IPS-18a (cell line): Measurements from ENCODE around the gene ERICH6B.

Experiments used
- H3K27ac ChIP-seq: one replicate; pipeline ENCODE4 v1.5.1; 2013; ENCODE audit warnings: low read length
- H3K27me3 ChIP-seq: one replicate; pipeline ENCODE4 v1.6.1; 2013; ENCODE audit warnings: mild to moderate bottlenecking, low read length; ENCODE audit not compliant: control insufficient read depth, insufficient read depth
- H3K36me3 ChIP-seq: one replicate; pipeline ENCODE4 v1.6.1; 2013; ENCODE audit warnings: low read depth, low read length; ENCODE audit not compliant: control insufficient read depth
- H3K4me1 ChIP-seq: one replicate; pipeline ENCODE4 v1.6.1; 2013; ENCODE audit warnings: low read depth, low read length; ENCODE audit not compliant: control insufficient read depth
- H3K4me3 ChIP-seq: one replicate; pipeline ENCODE4 v1.5.1; 2013; ENCODE audit warnings: low read length
- H3K9ac ChIP-seq: one replicate; pipeline ENCODE4 v1.6.1; 2013; ENCODE audit warnings: mild to moderate bottlenecking, low read length, moderate library complexity
- H3K9me3 ChIP-seq: one replicate; pipeline ENCODE4 v1.6.1; 2013; ENCODE audit warnings: low read depth, low read length; ENCODE audit not compliant: control insufficient read depth

Gene ERICH6B

DNA sequence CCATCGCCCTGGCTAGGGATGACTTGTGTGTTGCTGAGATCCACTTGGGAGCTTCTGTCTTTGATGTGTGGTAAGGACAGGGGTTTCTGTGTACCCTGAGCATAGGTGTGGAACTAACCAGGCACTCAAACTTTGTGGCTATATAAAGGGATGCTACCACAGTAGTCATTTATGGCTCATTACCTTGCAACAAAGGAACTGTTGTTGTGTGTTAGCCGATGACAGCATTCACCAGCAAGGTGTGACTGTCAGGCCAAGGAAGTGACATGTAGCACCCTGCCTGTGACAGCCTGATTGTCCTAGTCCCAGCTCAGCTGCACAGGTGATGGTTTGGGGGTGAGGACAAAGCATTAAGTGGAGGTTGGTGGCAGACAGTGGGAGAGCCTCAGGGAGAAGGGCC is 77.2 kb downstream of the ERICH6B start:
- Histone ChIP-seq H3K36me3 (peaks cover 24% of the 10 kb centered on the region), H3K27me3 (no peaks in the 10 kb centered on the region), H3K9ac (no peak overlapping the region), H3K9me3 (no peaks in the 10 kb centered on the region), H3K4me1 (no peaks in the 10 kb centered on the region), H3K27ac (no peak overlapping the region), H3K4me3 (no peak overlapping the region)

DNA sequence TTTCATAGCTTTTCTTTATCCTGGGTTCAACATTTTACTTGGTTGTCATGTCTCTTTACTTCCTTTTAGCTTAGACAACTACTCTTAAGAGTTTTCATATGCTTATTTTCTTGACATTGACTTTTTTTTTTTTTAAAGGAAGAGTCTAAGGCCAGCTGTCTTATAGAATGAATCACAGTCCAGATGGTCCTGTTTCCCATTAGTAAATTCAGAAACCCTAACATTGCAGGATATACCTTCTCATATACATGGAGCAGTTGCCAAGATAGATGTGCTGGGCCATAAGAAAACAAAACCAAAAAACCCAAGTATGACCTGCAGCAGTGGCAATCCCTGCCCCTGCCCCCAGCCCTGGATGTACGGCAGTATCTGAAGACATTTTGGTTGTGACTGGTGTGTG is 78.0 kb downstream of the ERICH6B start:
- H3K9me3 ChIP-seq, result no peaks in the 10 kb centered on the region
- no peak overlapping the region for H3K9ac ChIP-seq
- no peaks in the 10 kb centered on the region for H3K27me3 ChIP-seq
- H3K36me3 ChIP-seq, result peaks cover 30% of the 10 kb centered on the region
- no peak overlapping the region for H3K27ac ChIP-seq
- no peak overlapping the region for H3K4me3 ChIP-seq
- H3K4me1 ChIP-seq, result no peaks in the 10 kb centered on the region

DNA sequence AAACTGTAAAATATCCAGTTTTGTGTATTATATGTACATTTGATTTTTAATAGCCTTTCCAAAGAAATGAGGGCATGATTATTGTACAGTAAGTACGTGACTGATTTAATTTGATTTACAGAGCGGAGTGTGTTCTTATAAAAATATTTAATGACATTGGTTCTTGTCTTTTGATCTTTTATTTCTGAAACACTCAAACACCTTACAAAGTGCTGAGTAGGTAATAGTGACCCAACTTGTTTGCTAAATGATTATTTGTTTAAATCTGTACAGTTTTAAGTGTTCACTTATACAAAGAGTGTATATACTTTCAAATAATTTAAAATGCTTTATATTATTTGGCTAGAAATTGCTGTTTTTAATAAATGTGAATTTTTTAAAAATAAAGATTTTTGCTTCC is 79.3 kb downstream of the ERICH6B start:
- Histone ChIP-seq H3K27ac (no peak overlapping the region), H3K9ac (no peak overlapping the region), H3K9me3 (no peaks in the 10 kb centered on the region), H3K4me3 (no peak overlapping the region), H3K4me1 (no peaks in the 10 kb centered on the region), H3K27me3 (no peaks in the 10 kb centered on the region), H3K36me3 (peaks cover 36% of the 10 kb centered on the region)

DNA sequence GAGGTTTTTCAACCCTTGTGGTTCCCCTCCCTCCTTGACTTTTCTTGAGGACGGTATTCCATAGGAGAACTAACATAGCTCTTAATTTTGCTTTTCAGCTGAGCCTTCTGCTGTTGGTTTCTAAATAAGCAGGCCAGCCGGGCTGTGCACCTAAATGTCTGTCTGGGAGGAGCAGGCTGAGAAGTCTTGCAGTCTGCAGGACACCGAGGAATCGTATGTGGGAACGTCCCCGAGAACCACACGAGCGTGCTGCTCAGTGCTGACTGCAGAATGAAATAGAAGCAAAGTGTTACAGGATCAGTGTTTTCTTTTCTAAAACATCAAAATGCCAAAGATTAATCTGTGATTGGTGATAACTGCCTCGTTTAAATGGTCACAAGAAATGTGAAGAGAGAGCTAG is 80.9 kb downstream of the ERICH6B start:
- Histone ChIP-seq H3K9ac (no peak overlapping the region), H3K9me3 (no peaks in the 10 kb centered on the region), H3K36me3 (peaks cover 46% of the 10 kb centered on the region), H3K4me3 (no peak overlapping the region), H3K4me1 (no peaks in the 10 kb centered on the region), H3K27ac (no peak overlapping the region), H3K27me3 (no peaks in the 10 kb centered on the region)

DNA sequence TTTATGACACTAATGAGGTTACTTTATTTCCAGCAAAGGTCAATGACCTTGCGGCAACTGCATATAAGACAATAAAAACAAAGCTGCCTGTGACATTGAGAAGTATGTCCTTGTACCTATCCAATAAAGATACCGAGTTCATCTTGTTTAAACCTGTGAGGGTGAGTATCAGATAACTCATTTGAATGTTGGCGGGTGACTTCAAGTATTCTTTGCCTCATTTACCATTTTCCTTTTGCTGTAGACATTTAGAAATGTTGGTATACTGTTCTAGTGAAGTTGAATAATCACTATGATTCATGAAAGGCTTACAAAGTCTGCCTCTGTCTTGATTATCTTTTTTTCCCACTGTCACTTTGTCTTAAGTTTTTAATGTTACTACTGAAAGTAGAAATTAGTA is 85.8 kb downstream of the ERICH6B start:
- H3K36me3 ChIP-seq, result peaks cover 53% of the 10 kb centered on the region

DNA sequence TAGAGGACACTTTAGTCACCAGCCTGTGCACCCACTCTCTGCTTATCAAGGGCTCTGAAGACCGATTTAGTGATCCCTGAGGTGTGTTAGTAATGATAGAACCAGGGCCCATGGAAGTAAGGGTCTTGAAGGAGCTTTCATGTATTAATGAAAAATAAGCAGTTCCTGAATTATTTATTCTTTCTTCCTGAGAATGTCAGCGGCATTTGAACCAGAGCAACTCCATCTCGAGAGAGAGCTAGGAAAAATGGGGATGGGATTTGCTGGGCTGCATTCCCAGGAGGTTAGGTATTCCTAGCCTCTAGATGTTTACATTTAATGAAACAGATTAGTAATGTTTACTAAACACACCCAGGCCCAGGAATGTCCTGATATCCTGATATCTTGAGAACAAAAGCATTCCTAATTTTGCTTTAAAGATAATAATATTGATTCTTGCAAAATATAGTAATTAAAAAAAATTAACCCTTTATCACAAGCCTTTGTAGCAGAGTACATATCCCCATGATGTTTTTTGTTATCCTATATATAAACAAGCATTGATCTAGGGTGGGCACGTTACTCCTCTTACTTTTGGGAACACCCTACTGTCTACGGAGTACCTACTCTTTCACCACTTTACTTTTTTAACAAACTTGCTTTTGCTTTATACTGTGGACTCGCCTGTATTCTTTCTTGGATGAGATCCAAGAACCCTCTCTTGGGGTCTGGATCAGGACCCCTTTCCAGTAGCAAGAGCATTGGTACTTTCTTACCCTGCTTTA is 87.7 kb downstream of the ERICH6B start:
- no peak overlapping the region for H3K27ac ChIP-seq

More for the DNA sequence above, 85.8 kb downstream of the ERICH6B start:
- H3K4me3 ChIP-seq, result no peak overlapping the region
- no peaks in the 10 kb centered on the region for H3K9me3 ChIP-seq
- H3K4me1 ChIP-seq, result no peaks in the 10 kb centered on the region
- H3K27ac ChIP-seq, result no peak overlapping the region
- H3K27me3 ChIP-seq, result no peaks in the 10 kb centered on the region
- no peak overlapping the region for H3K9ac ChIP-seq

DNA sequence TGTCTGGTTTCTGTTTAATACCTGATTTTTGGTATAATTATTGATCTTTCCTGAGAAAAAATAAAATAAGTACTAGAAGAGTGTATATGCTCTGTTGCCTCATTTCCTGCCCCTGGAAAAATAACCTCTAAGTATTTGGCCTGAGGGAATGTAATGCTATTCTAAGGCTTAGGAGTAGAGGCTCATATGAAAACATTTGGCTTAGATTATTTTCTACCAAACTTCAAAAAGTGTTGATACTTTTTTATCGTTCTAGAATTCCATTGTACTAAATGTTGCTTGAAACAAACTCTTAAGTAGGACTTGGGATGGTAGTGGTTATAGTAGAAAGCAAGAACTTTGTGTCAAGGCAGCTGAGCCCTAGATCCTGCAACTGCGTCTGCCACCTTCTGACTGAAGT is 93.0 kb downstream of the ERICH6B start:
- Histone ChIP-seq H3K4me3 (no peak overlapping the region), H3K27ac (no peak overlapping the region), H3K36me3 (peaks cover 49% of the 10 kb centered on the region)

More for the DNA sequence above, 87.7 kb downstream of the ERICH6B start:
- no peaks in the 10 kb centered on the region for H3K9me3 ChIP-seq
- no peaks in the 10 kb centered on the region for H3K4me1 ChIP-seq
- H3K4me3 ChIP-seq, result no peak overlapping the region
- H3K9ac ChIP-seq, result no peak overlapping the region
- H3K36me3 ChIP-seq, result peaks cover 40% of the 10 kb centered on the region
- no peaks in the 10 kb centered on the region for H3K27me3 ChIP-seq

DNA sequence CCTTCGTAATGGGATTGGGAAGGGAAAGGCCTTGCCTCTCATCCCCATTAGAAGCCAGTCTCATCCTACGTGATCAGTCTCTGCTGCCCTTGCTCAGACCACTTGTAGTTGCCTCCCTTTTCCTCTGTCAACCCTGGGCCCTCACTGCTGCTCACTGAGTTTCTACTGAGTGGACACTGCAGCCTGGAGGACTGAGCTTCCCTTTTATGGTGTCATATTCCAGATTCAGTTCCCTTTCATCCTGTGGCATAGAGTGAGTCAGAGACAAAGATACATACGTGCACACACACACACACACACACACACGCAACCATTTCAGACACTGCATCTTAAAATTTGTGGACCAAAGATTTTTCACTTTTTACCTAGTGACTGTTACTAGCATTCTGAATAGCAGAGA is 94.2 kb downstream of the ERICH6B start:
- no peak overlapping the region for H3K27ac ChIP-seq
- no peaks in the 10 kb centered on the region for H3K27me3 ChIP-seq
- H3K9me3 ChIP-seq, result no peaks in the 10 kb centered on the region
- peaks cover 49% of the 10 kb centered on the region for H3K36me3 ChIP-seq
- no peak overlapping the region for H3K4me3 ChIP-seq
- H3K9ac ChIP-seq, result no peak overlapping the region
- no peaks in the 10 kb centered on the region for H3K4me1 ChIP-seq

More for the DNA sequence above, 93.0 kb downstream of the ERICH6B start:
- no peaks in the 10 kb centered on the region for H3K4me1 ChIP-seq
- H3K9ac ChIP-seq, result no peak overlapping the region
- no peaks in the 10 kb centered on the region for H3K27me3 ChIP-seq
- H3K9me3 ChIP-seq, result no peaks in the 10 kb centered on the region

DNA sequence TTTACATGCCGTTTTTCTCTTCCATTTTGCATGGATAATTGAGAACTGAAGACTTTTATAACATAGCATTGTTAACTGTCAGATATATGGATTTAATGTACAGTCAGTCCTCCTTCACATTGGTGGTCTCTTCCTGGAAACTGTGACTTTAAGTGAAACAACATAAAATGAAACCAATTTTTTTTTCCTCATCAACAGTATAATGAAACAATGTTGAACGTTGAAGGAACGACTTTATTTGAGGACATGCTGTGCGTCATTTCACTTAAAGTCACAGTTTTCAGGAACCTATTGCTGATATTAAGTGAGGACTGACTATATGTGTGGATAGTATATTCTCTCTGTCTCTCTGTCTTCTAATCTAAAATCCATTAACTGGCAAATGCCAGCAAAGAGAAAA is 96.0 kb downstream of the ERICH6B start:
- H3K4me1 ChIP-seq, result no peaks in the 10 kb centered on the region
- no peak overlapping the region for H3K4me3 ChIP-seq
- no peak overlapping the region for H3K9ac ChIP-seq
- H3K27me3 ChIP-seq, result no peaks in the 10 kb centered on the region
- H3K27ac ChIP-seq, result no peak overlapping the region
- peaks cover 45% of the 10 kb centered on the region for H3K36me3 ChIP-seq
- no peaks in the 10 kb centered on the region for H3K9me3 ChIP-seq

DNA sequence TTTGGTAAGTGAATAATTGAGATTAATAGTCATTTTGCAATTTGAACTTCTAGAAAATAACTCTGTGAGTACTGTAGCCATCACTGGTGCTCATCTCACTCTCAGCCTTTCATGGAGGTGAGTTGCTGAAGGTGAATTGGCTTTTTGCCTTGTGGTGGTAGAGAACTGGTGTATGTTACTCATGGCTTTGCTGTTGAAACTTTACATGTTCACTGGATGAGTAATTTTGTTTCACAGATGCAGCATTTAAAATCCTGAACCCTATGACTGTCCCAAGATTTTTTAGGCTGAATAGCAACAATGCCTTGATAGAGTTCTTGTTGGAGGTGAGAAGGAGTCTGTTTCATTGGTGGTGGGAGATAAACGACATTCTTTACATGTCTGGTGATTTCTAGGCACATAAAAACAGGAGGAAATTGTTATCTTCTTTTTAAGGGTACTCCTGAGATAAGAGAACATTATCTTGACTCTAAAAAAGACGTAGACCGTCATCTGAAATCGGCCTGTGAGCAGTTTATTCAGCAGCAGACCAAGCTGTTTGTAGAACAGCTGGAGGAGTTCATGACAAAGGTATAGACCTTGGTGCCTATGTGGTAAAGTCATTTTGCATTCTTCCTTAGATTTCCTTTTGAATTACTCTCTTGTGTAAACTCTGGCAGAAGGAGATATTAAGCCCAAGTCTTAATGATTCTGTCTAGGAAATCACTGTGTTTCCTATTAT is 96.9 kb downstream of the ERICH6B start:
- Histone ChIP-seq H3K27ac (no peak overlapping the region), H3K36me3 (peaks cover 49% of the 10 kb centered on the region), H3K27me3 (no peaks in the 10 kb centered on the region), H3K4me3 (no peak overlapping the region), H3K4me1 (no peaks in the 10 kb centered on the region), H3K9me3 (no peaks in the 10 kb centered on the region), H3K9ac (no peak overlapping the region)

DNA sequence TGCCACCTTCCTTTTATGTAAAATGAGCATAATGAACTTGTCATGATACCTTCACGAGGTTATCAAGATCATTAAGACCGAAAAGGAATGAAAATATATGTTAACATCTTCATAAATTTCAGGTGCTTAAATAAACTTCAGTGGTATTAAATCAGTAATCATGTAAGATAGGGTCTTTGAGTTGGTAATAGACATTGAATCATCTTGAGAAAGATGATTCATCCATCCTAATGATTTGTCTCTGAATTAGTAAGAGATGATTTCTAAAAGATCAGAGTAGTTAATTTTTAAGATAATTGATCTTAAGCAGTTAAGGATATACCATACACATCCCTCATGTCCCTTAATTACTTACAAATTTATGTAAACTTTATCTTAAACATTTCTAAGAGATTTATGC is 98.8 kb downstream of the ERICH6B start:
- Histone ChIP-seq H3K27me3 (no peaks in the 10 kb centered on the region), H3K9ac (no peak overlapping the region), H3K4me1 (no peaks in the 10 kb centered on the region), H3K9me3 (no peaks in the 10 kb centered on the region), H3K27ac (no peak overlapping the region), H3K36me3 (peaks cover 64% of the 10 kb centered on the region), H3K4me3 (no peak overlapping the region)

DNA sequence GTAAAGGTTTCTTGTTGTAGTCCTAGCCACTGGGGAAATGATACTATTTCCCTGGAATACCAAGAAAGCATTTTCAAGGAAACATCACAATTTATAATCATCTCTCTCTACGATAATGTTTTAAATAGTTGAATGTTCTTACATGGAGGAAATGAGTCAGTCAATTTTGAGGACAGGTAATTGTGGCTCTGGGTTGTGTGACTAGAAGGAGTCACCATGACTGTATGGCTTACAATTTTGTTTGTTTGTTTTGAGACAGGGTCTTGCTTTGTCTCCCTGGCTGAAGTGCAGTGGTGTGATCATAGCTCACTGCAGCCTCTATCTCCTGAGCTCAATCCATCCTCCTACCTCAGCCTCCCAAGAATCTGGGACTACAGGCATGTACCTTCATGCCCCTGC is 103.4 kb downstream of the ERICH6B start:
- Histone ChIP-seq H3K27me3 (no peaks in the 10 kb centered on the region), H3K36me3 (peaks cover 49% of the 10 kb centered on the region), H3K9me3 (no peaks in the 10 kb centered on the region), H3K4me1 (no peaks in the 10 kb centered on the region), H3K4me3 (no peak overlapping the region), H3K9ac (no peak overlapping the region), H3K27ac (no peak overlapping the region)
